Lung (tissue), 13 donors: Measurements from ENCODE around the gene LRP1B. TPM values are rescaled to one million over a fixed set of nuclear protein-coding genes. Genes with fewer than 3 reads are reported as not detected.

ENCODE experiments used
- ATAC-seq: fragments of 200-7000 bp; cut with Tn5 transposase; one replicate; pipeline ENCODE4 v1.9.1; 2020; ENCODE audit warnings: moderate number of reproducible peaks; ENCODE audit not compliant: insufficient read depth, low FRiP score
- DNase-seq, 3 donors: peaks; one replicate each; pipeline ENCODE4 v3.0.0-alpha.2; 2013 to 2017
- H3K27ac ChIP-seq, 2 donors: one replicate each; pipeline ENCODE4 v1.5.1; 2013; ENCODE audit warnings: mild to moderate bottlenecking in 2 of 2, moderate library complexity in 2 of 2, control low read depth in 1 of 2, inconsistent platforms in 1 of 2, low read depth in 1 of 2, low read length in 1 of 2
- H3K27me3 ChIP-seq, 3 donors: one replicate each; pipeline ENCODE4 v1.5.1; 2013; ENCODE audit warnings: low read length in 2 of 3; ENCODE audit not compliant: control insufficient read depth in 3 of 3, insufficient read depth in 3 of 3
- H3K36me3 ChIP-seq, 4 donors: one replicate each; pipeline ENCODE4 v1.5.1; 2013; ENCODE audit warnings: low read length in 4 of 4, mild to moderate bottlenecking in 1 of 4, moderate library complexity in 1 of 4; ENCODE audit not compliant: control insufficient read depth in 4 of 4, insufficient read depth in 4 of 4
- H3K4me1 ChIP-seq, 5 donors: one replicate each; pipeline ENCODE4 v1.5.1; 2013; ENCODE audit warnings: low read length in 5 of 5, mild to moderate bottlenecking in 2 of 5, moderate library complexity in 1 of 5; ENCODE audit not compliant: control insufficient read depth in 5 of 5, insufficient read depth in 5 of 5
- H3K4me3 ChIP-seq: one replicate; pipeline ENCODE4 v1.5.1; 2013; ENCODE audit warnings: mild to moderate bottlenecking, control low read depth, moderate library complexity
- H3K9ac ChIP-seq, 2 donors: one replicate each; pipeline ENCODE4 v1.5.1; 2013; ENCODE audit warnings: low read length in 2 of 2, control low read depth in 1 of 2; ENCODE audit not compliant: insufficient read depth in 1 of 2
- H3K9me3 ChIP-seq, 4 donors: one replicate each; pipeline ENCODE4 v1.5.1; 2013; ENCODE audit warnings: low read length in 3 of 4, mild to moderate bottlenecking in 1 of 4, moderate library complexity in 1 of 4; ENCODE audit not compliant: control insufficient read depth in 4 of 4, insufficient read depth in 3 of 4
- WGBS, 2 donors: extraction: QIAGEN DNeasy Blood & Tissue Kit; methylation state at CpG; one replicate each; pipeline ENCODE4 v1.1.7; 2013; 5-methylcytosine and 5-hydroxymethylcytosine counted together
- polyA plus RNA-seq, 2 donors: library from polyadenylated mRNA; stranded (reverse); fragments of 200-250 nt; gene quantifications; one replicate each; pipeline ENCODE4 v1.2.1, GENCODE V29; 2013
- small RNA-seq: library from RNA; depleted of rRNA; stranded (forward); fragments of <200 nt; gene quantifications from one replicate; pipeline ENCODE3, GENCODE V24; 2014; ENCODE audit warnings: low replicate concordance
- total RNA-seq, 2 donors: library from RNA; depleted of rRNA in 1 of 2; stranded (reverse); fragments of >200 nt in 1 of 2; gene quantifications; one replicate each; pipeline ENCODE4 v1.2.1, GENCODE V29; 2014 to 2021
- TF ChIP-seq, protein P1 (sequence below): IDR thresholded peaks from 2 replicates; pipeline ENCODE4 v1.5.1; 2012; ENCODE audit warnings: mild to moderate bottlenecking; ENCODE audit errors: control extremely low read depth, extremely low read depth
- donor health status: control.
- donor health status: control.
- donor health status: Bipolar disorder and iron deficiency.
- donor health status: healthy.
- donor health status: DM: yes; HTN: yes; CAD: no.

LRP1B gene
- total and polyA plus RNA-seq, 4 donors = 0.01 to 6.5 (median 0.16) TPM

DNA sequence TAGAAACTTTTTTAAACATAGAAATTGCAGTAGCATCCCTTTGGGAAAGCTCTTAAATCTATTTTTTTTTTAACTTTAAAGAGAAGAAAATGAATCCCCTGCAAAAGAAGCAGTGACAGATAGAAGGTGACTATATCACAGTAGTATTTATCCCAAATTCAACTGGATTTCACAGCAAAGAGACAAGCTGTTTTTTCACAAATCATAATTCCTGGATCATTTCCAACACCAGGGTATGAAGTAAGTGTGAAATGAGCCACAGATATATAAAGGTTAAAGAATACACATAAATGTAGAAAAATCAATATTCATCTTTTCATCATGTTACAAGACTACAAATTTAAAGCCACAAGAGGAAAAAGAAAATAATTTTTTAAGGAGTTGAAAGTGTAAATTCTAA, 1945.7 kb downstream of the LRP1B start:
- no peak for DNase-seq
- ATAC-seq = no peak
- H3K27me3 ChIP-seq = no peaks in the 10 kb centered on the region
- H3K4me1 ChIP-seq = no peaks in the 10 kb centered on the region
- no peak overlapping the region for H3K4me3 ChIP-seq
- H3K9me3 ChIP-seq = no peaks in the 10 kb centered on the region
- no peak overlapping the region for H3K27ac ChIP-seq
- no peaks in the 10 kb centered on the region for H3K36me3 ChIP-seq
- TF ChIP-seq, protein P1, sequence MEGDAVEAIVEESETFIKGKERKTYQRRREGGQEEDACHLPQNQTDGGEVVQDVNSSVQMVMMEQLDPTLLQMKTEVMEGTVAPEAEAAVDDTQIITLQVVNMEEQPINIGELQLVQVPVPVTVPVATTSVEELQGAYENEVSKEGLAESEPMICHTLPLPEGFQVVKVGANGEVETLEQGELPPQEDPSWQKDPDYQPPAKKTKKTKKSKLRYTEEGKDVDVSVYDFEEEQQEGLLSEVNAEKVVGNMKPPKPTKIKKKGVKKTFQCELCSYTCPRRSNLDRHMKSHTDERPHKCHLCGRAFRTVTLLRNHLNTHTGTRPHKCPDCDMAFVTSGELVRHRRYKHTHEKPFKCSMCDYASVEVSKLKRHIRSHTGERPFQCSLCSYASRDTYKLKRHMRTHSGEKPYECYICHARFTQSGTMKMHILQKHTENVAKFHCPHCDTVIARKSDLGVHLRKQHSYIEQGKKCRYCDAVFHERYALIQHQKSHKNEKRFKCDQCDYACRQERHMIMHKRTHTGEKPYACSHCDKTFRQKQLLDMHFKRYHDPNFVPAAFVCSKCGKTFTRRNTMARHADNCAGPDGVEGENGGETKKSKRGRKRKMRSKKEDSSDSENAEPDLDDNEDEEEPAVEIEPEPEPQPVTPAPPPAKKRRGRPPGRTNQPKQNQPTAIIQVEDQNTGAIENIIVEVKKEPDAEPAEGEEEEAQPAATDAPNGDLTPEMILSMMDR = no peak
- H3K9ac ChIP-seq = no peak overlapping the region

DNA sequence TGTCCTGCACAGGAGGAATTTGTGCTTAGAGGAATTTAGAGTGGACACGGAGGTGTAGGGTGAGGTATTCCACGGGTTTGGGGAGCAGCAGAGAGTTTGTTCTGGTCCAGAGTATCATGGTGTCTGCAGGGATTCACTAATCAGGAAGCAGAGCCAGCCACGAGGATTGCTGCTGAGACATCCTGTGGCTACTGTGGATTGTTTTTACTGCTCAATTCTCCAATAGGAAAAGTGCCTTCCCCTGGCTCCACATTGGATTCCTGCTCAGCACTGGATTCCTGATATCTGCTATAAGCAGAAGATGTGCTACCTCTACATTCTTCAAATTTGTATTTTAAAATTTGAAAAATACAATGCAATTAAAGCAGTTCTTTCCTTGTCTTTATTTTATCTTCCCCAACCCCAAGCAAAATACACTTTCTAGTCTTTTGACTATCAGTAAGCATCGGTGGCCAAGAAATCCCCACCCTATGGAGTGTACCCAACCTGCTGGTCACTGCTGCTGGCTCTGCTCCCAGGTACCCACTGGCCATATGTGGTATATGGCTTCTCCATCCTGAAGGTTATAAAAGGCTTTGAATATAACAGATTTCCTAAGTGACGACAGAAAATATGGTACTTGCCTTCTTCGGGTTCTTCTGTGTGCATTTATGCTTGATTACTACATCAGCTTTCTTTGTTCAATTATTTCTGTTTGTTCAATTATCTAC, 1947.6 kb downstream of the LRP1B start:
- Histone ChIP-seq H3K27ac (no peak overlapping the region), H3K36me3 (no peaks in the 10 kb centered on the region), H3K9ac (no peak overlapping the region), H3K9me3 (no peaks in the 10 kb centered on the region), H3K4me1 (peaks cover 0 to 8% (median 0%) of the 10 kb centered on the region in 5 donors), H3K4me3 (no peak overlapping the region), H3K27me3 (no peaks in the 10 kb centered on the region)
- no peak for ATAC-seq
- no peak for DNase-seq
- TF ChIP-seq, protein P1 = no peak
- 77 to 83% methylated on average over 6 of the region's 6 CpGs for WGBS, 2 donors

Small RNA genes within 50 kb of the gene (small RNA-seq; reads per million reads assigned to genes)
- gene AC068287.1 (not detected), gene MTCO1P44 (not detected), gene RF00019 (not detected), gene RF02271 (not detected), gene RNU6-904P (not detected)
